Activated gamma-delta T cell (primary cell): ENCODE measurements around the gene CHST13.

ENCODE experiments used
- DNase-seq: peaks from one replicate; lab custom pipeline; 2025; lab: John Stamatoyannopoulos, UW

Gene CHST13

GRCh38 chr3:126488185-126488584 lies 35.8 kb upstream of the CHST13 start:
- DNase-seq: no peak

- DNase-seq: no peak
These were observed 34.9 kb upstream of the CHST13 start for GRCh38 chr3:126488886-126489569.

GRCh38 chr3:126490619-126491018 lies 33.3 kb upstream of the CHST13 start:
- no peak for DNase-seq

GRCh38 chr3:126491221-126492013 lies 32.5 kb upstream of the CHST13 start:
- no peak for DNase-seq

- DNase-seq: no peak
These were observed 30.9 kb upstream of the CHST13 start for GRCh38 chr3:126493051-126493450.

GRCh38 chr3:126493739-126494138 lies 30.2 kb upstream of the CHST13 start:
- no peak for DNase-seq

- DNase-seq: no peak
These were observed 29.6 kb upstream of the CHST13 start for GRCh38 chr3:126494204-126494969.

GRCh38 chr3:126494970-126495230 lies 29.1 kb upstream of the CHST13 start:
- no peak for DNase-seq

- DNase-seq: no peak
These were observed 28.2 kb upstream of the CHST13 start for GRCh38 chr3:126495786-126496185.

GRCh38 chr3:126496894-126497850 lies 26.8 kb upstream of the CHST13 start:
- DNase-seq: no peak

- no peak for DNase-seq
These were observed 26.0 kb upstream of the CHST13 start for GRCh38 chr3:126497956-126498355.

GRCh38 chr3:126498461-126498860 lies 25.5 kb upstream of the CHST13 start:
- no peak for DNase-seq

- DNase-seq: no peak
These were observed 25.0 kb upstream of the CHST13 start for GRCh38 chr3:126498929-126499328.

- DNase-seq: no peak
These were observed 24.6 kb upstream of the CHST13 start for GRCh38 chr3:126499401-126499800.

- DNase-seq: no peak
These were observed 23.9 kb upstream of the CHST13 start for GRCh38 chr3:126500016-126500415.

- DNase-seq: no peak
These were observed 22.9 kb upstream of the CHST13 start for GRCh38 chr3:126501054-126501453.

GRCh38 chr3:126501736-126502135 lies 22.2 kb upstream of the CHST13 start:
- DNase-seq: no peak

GRCh38 chr3:126502656-126503055 lies 21.3 kb upstream of the CHST13 start:
- no peak for DNase-seq

- no peak for DNase-seq
These were observed 20.3 kb upstream of the CHST13 start for GRCh38 chr3:126503701-126504100.

- no peak for DNase-seq
These were observed 16.1 kb upstream of the CHST13 start for GRCh38 chr3:126507886-126508285.

- DNase-seq: no peak
These were observed 15.4 kb upstream of the CHST13 start for GRCh38 chr3:126508564-126508964.
